Upper lobe of right lung (tissue), 1 donor: ENCODE results near the gene GGT7. TPM values are rescaled to one million over a fixed set of nuclear protein-coding genes. Genes with fewer than 3 reads are reported as not detected.

ENCODE experiments used
- ATAC-seq: fragments of 200-7000 bp; cut with Tn5 transposase; one replicate; pipeline ENCODE4 v1.9.1; 2020; ENCODE audit warnings: mild to moderate bottlenecking, moderate library complexity
- DNase-seq: peaks from one replicate; pipeline ENCODE4 v3.0.0-alpha.2; 2020
- H3K27ac ChIP-seq: fragments of 200-600 bp; one replicate; pipeline ENCODE4 v1.8.0; 2022
- H3K27me3 ChIP-seq: fragments of 200-600 bp; one replicate; pipeline ENCODE4 v1.8.0; 2022; ENCODE audit warnings: mild to moderate bottlenecking
- H3K36me3 ChIP-seq: fragments of 200-600 bp; one replicate; pipeline ENCODE4 v1.8.0; 2022
- H3K4me1 ChIP-seq: fragments of 200-600 bp; one replicate; pipeline ENCODE4 v1.8.0; 2022
- H3K4me3 ChIP-seq: fragments of 200-600 bp; one replicate; pipeline ENCODE4 v1.8.0; 2022; ENCODE audit warnings: mild to moderate bottlenecking
- H3K9me3 ChIP-seq: fragments of 200-600 bp; one replicate; pipeline ENCODE4 v1.8.0; 2022
- intact Hi-C: fragments of 100-400 bp; cut with DNase I; formaldehyde crosslinking; loops from one replicate; pipeline ENCODE4 v1.11.0; 2022
- total RNA-seq: library from RNA; stranded (reverse); fragmentation: NEBNext Ultra II Directional; extraction: Animal tissue kit (Norgen Biotek cat#: 25700); gene quantifications from one replicate; pipeline ENCODE4 v1.2.1, GENCODE V29; 2021
- TF ChIP-seq, protein P1 (sequence below): fragments of 200-600 bp; IDR thresholded peaks from one replicate; pipeline ENCODE4 v1.8.0; 2022; ENCODE audit warnings: antibody characterized with exemption
- donor health status: DM: no; HTN: yes; CAD: no; lungs with severe emphysema.

GGT7 gene
- total RNA-seq, 1 donor from 2014 or later, result 20.6 TPM

DNA sequence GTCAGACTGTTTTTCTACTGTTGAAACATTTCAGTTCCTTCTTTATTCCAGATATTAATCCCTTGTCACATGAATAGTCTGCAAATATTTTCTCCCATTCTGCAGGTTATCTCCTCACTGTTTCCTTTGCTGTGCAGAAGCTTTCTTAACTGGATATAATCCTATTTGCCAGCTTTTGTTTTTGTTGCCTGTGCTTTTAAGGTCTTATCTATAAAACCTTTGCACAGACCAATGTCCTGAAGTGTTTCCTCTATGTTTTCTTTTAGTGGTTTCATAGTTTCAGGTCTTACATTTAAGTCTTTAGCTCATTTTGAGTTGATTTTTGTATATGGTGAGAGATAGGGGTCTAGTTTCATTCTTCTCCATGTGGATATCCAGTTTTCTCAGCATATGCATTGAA is 66.4 kb downstream of the GGT7 start:
- H3K4me3 ChIP-seq, result no peak overlapping the region
- intact Hi-C loops, result no loop called here
- TF ChIP-seq, protein P1, sequence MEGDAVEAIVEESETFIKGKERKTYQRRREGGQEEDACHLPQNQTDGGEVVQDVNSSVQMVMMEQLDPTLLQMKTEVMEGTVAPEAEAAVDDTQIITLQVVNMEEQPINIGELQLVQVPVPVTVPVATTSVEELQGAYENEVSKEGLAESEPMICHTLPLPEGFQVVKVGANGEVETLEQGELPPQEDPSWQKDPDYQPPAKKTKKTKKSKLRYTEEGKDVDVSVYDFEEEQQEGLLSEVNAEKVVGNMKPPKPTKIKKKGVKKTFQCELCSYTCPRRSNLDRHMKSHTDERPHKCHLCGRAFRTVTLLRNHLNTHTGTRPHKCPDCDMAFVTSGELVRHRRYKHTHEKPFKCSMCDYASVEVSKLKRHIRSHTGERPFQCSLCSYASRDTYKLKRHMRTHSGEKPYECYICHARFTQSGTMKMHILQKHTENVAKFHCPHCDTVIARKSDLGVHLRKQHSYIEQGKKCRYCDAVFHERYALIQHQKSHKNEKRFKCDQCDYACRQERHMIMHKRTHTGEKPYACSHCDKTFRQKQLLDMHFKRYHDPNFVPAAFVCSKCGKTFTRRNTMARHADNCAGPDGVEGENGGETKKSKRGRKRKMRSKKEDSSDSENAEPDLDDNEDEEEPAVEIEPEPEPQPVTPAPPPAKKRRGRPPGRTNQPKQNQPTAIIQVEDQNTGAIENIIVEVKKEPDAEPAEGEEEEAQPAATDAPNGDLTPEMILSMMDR, result no peak

DNA sequence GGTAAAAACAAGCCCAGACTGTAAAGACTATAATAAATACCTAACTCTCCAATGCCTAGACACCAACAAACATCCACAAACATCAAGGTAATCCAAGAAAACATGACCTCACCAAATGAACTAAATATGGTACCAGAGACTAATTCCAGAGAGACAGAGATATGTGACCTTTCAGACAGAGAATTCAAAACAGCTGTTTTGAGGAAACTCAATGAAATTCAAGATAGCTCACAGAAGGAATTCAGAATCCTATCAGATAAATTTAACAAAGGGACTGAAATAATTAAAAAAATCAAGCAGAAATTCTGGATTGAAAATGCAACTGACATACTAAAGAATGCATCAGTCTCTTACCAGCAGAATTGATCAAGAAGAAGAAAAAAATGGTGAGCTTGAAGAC is 73.8 kb downstream of the GGT7 start:
- intact Hi-C loops, result no loop called here
- H3K4me3 ChIP-seq, result no peak overlapping the region
- H3K27me3 ChIP-seq, result no peaks in the 10 kb centered on the region
- H3K36me3 ChIP-seq, result no peaks in the 10 kb centered on the region
- DNase-seq (no peak), ATAC-seq (no peak)
- no peak overlapping the region for H3K27ac ChIP-seq
- no peaks in the 10 kb centered on the region for H3K4me1 ChIP-seq
- no peaks in the 10 kb centered on the region for H3K9me3 ChIP-seq
- TF ChIP-seq, protein P1, result no peak

More for the DNA sequence above, 66.4 kb downstream of the GGT7 start:
- Histone ChIP-seq H3K27me3 (no peaks in the 10 kb centered on the region), H3K27ac (no peak overlapping the region), H3K4me1 (no peaks in the 10 kb centered on the region), H3K9me3 (no peaks in the 10 kb centered on the region), H3K36me3 (no peaks in the 10 kb centered on the region)
- ATAC-seq (no peak), DNase-seq (no peak)

DNA sequence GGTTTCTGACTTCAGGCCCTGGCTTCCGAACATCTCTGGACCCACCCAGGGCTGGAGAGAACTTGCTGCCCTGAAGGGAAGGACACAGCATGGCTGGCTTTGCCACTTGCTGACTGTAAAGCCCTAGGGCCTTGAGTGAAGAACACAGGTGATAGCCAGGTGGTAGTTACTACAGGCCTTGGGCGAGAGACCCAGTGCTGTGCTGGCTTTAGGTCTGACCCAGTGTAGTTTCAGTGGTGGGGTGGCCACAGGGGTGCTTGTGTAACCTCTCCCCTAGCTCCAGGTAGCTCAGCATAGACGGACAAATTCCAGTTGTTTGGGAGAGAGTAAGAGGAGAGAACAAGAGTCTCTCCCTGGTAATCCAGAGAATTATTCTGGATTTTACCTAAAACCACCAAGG is 74.3 kb downstream of the GGT7 start:
- no peaks in the 10 kb centered on the region for H3K4me1 ChIP-seq
- no peaks in the 10 kb centered on the region for H3K27me3 ChIP-seq
- no peak overlapping the region for H3K4me3 ChIP-seq
- no peak overlapping the region for H3K27ac ChIP-seq
- ATAC-seq, result no peak
- intact Hi-C loops, result no loop called here
- DNase-seq, result no peak
- H3K36me3 ChIP-seq, result no peaks in the 10 kb centered on the region
- TF ChIP-seq, protein P1, result no peak
- no peaks in the 10 kb centered on the region for H3K9me3 ChIP-seq

- DNase-seq (no peak), ATAC-seq (no peak)
- no peaks in the 10 kb centered on the region for H3K36me3 ChIP-seq
- intact Hi-C loops, result no loop called here
- H3K4me1 ChIP-seq, result no peaks in the 10 kb centered on the region
- H3K9me3 ChIP-seq, result no peaks in the 10 kb centered on the region
- TF ChIP-seq, protein P1, result no peak
- H3K4me3 ChIP-seq, result no peak overlapping the region
- H3K27me3 ChIP-seq, result no peaks in the 10 kb centered on the region
- H3K27ac ChIP-seq, result no peak overlapping the region
These were observed 75.4 kb downstream of the GGT7 start for GRCh38 chr20:34797012-34797995.

Other genes with a start within 250 kb of the GGT7 start
- gene PIGU, start 195.8 kb downstream of the GGT7 start, total RNA-seq, result 13.2 TPM
- gene TP53INP2, start 168.5 kb downstream of the GGT7 start, total RNA-seq, result 17.7 TPM
- gene NCOA6, start 47.2 kb downstream of the GGT7 start, total RNA-seq, result 27.8 TPM
- gene ACSS2, start 3.8 kb upstream of the GGT7 start, total RNA-seq, result 146 TPM
- 30.0 TPM for gene GSS, start 83.0 kb upstream of the GGT7 start, total RNA-seq
- 1.8 TPM for gene MYH7B, start 83.0 kb upstream of the GGT7 start, total RNA-seq
- 67.6 TPM for gene TRPC4AP, start 220.0 kb upstream of the GGT7 start, total RNA-seq